ENCODE results near the gene CHGA.

CHGA gene

DNA sequence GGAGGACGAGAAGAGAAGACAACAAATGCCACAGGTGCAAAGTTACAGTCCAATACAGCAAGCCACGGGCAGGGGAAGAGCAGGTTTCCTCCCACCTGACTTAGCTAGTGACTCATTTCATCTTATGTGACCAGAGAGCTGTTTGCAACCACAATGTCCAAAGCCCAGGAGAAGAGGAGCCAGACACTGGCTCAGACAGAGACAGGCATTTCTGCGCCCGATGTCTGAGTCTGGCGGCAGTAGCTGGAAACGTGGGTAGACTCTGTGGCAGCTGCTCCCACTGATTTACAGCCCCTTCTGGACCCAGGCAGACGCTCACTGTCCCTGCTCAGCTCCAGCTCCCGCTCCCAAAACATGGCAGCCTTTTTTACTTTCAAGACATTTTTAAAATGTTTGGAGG lies 60.0 kb downstream of the CHGA start:
- no peak for TF ChIP-seq CTCF (IDR thresholded peaks at IDR 0.05; ENCODE audit: control insufficient read depth, insufficient read depth, low read depth, low read length, missing control alignments)
- DNase-seq (ENCODE audit: low read depth): no peak
- H3K4me3 ChIP-seq (ENCODE audit: control insufficient read depth, low read depth, low read length): no peak overlapping the region

GRCh38 chr14:92984082-92984788 lies 61.3 kb downstream of the CHGA start:
- TF ChIP-seq CTCF (IDR thresholded peaks at IDR 0.05; ENCODE audit: control insufficient read depth, insufficient read depth, low read depth, low read length, missing control alignments): no peak

More at GRCh38 chr14:92984082-92984788, 61.3 kb downstream of the CHGA start:
- DNase-seq (ENCODE audit: low read depth): no peak
- H3K4me3 ChIP-seq (ENCODE audit: control insufficient read depth, low read depth, low read length): no peak overlapping the region
